G401 (cell line): ENCODE results near the gene SLC7A5. TPM values are rescaled to one million over a fixed set of nuclear protein-coding genes. Genes with fewer than 3 reads are reported as not detected.
"Not testable (repeated sequence)": the region's sequence is repeated elsewhere in the genome, so short reads cannot be mapped to it uniquely, and the experiment has no call there.

ENCODE experiments used
- DNase-seq: peaks from one replicate; pipeline ENCODE4 v3.0.0-alpha.2; 2015; ENCODE audit warnings: low spot score
- in situ Hi-C: cut with HindIII; loops from 2 replicates; pipeline ENCODE4 v1.10.0; 2016; ENCODE audit warnings: low sequenced_read_pairs, mixed read lengths
- total RNA-seq: library from RNA; depleted of rRNA; stranded (reverse); fragments of >200 nt; shearing (Covaris generic); gene quantifications from 2 replicates; pipeline ENCODE4 v1.2.3, GENCODE V29; 2014

SLC7A5 gene
- total RNA-seq, 1 experiment from 2014 or later, result 25.5 TPM

DNA sequence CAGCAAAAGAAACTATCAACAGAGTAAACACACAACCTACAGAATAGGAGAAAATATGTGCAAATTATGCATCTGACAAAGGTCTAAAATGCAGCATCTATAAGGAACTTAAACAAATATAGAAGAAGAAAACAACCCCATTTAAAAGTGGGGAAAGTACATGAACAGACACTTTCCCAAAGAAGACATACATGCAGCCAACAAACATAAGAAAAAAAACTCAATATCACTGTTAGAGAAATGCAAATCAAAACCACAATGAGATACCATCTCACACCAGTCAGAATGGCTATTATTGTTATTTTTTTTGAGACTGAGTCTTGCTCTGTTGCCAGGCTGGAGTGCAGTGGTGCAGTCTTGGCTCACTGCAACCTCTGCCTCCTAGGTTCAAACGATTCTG, 57.9 kb downstream of the SLC7A5 start:
- DNase-seq, in situ Hi-C loops: not testable (repeated sequence)

DNA sequence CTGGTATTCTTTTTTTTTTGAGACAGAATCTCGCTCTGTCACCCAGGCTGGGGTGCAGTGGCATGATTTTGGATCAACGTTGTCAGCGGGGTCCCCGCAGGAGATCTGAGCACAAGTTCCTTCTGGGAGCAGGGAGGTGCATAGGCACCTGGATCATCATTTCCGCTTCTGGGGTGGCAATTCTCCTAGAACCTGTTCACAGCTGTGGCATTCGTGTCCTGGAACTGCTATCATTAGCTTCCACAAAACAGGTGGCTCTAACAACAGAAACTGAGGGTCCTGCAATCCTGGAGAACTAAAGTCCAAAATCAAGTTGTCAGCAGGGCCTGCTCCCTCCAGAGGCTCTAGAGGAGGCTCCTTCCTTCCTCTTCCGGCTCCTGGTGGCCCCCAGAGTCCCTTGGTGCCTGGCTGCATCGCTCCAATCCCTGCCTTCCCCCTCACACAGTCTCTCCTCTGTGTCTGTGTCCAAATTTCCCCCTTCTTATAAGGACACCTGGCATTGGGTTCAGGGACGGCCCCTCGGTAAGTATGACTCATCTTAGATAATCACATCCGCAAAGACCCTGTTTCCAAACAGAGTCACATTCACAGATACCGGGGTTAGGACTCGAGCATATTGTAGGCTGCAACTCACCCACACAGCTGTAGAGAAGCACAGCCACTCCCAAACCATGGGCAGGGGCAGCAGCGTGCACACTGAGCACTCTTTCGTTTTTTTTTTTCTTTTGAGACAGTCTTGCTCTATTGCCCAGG, 60.0 kb downstream of the SLC7A5 start:
- in situ Hi-C loops, result no loop called here
- no peak for DNase-seq

- no peak for DNase-seq
- in situ Hi-C loops, result no loop called here
These were observed 61.2 kb downstream of the SLC7A5 start for GRCh38 chr16:87808108-87808507.

DNA sequence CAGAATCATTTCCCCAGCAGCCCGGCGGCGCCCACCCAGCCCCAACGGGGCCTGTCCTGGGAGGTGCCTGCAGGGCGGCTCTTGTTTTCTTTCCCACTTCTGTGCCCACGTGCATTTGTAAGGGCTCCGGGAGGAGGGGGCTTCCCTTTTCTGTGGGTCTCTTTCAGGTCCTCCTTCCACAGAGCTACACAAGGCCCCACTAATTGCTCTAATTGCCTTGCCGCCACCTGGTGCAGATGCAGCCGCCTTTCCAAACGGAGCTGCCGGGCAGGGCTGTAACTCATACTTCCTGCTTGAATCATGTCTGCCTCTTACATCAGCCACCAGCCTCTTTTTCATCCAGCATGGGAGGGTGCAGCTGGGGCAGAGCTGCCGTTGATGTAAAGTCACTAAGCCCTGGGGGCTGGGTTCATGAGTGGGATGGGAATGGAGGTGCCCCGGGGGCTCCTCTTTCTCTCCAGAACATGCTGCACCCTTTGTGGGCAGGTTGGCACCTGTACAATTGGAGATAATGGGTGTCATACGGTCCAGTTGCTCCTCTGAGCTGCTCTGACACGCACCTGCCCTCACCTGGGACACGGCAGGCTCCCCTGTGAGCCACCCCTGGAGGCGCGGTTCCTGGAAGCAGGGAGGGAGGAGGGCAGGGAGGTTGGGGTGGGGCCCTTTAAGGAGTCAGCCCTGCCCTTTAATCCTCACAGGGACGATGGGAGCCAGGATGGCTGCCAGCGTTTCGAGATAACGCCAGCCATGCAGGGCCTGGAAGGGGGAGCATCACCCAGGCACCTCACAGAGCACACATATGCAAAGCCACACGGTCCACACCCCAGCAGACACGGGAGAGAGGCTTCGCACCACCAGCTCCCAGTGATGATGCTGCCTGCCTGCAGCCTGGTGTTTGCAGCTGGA, 62.4 kb downstream of the SLC7A5 start:
- in situ Hi-C loops, result no loop called here
- DNase-seq, result peak; percentile 68

DNA sequence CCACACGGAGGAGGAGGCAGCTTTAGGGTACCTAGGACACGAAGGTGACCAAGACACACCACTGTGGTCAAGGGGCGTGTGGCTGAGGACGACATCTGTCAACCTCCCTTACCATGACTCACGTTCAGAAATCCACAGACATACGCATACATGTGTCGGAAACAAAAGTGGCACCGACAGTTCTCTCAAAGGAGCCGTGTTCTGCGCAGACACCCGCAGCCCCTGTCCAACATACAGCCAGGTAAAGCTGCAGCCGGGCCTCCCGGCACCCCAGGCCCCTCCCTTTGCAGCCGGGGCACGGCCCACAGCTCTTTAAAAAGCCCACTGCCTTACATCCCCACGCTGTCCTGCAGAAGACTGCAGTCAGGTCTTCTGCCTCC, 63.1 kb downstream of the SLC7A5 start:
- in situ Hi-C loops, result no loop called here
- no peak for DNase-seq

DNA sequence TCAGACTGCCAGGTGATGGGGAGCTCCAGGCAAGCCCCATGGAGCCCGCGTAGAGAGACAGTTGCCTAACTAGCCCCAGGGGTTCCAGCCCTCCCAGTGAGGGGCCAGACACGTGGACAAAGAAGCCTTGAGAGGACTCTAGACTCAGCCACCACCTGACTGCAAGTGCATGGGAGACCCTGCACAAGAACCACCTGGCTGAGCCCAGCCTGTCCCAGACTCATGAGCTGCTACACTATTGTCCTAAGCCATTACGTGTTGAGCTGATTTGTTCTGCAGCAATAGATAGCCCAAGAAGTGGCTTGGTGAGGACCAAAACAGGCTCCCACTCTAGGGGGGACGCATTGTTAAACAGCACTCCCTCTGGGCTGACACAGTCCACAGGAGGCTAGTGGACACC, 65.9 kb downstream of the SLC7A5 start:
- in situ Hi-C loops, result no loop called here
- no peak for DNase-seq

GRCh38 chr16:87802670-87803069, 66.6 kb downstream of the SLC7A5 start:
- in situ Hi-C loops, result no loop called here
- DNase-seq, result no peak

DNA sequence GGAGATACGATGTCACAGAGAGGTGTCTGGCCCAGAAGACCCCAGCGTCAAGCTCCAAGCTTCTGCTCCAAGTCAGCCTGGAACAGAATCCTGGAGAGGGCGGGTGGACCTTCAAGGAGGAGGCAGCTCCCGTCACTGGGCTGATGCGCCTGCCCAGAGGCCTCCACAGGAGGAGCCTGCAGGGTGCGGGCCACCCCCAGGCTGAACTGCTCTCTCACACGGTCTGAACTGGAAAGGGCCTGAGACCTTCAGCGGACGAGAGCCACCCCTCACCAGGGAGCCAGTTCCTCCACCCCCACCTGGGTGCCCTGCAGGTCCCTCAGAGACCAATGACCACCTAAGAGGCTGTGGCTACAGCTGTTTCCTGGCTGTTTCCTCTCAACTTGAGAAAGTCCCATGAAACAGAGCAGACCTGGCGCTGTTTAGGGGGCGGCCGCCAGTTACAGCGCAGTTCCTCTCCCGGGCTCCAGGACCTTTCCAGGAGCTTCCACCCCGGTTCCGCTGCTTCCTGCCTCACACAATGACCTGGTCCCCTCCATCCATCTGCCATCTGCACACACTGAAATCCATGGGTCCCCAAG, 67.5 kb downstream of the SLC7A5 start:
- DNase-seq, result no peak
- in situ Hi-C loops, result no loop called here

DNA sequence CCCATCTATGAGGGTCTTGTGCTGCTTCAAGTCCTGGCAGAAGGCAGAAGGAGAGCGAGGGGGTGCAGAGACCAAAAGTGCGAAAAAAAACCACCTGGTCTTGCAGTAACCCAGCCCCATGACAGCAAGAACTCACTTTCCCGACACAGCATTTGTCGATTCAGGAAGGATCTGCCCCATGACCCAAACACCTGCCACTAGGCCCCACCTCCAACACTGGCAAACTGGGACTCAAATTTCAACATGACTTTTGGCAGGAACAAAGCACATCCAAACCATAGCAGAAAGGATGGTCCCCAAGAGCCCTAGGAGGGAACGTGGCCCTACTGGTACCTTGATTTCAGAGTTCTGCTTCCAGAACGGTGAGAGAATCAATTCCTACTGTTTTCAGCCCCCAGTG, 68.8 kb downstream of the SLC7A5 start:
- in situ Hi-C loops, result no loop called here
- DNase-seq, result no peak

DNA sequence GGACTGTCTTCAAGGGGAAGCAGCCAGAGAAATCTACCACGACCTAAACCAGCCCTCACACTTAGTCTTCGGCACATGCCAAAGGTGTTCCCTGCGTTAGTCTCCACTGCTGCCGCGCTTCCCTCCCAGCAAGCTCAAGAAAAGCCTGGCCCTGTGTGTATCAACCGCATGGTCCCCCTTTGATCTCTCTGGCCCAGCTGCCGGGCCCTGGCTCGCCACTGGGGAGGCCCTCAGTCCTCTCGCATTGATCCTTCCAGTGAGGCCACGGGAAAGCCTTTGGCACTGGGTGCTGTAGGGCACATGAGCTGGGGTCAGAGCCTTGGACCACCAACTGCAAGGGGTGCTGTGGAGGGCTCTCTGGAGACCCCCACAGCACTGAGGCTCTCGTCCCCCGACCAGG, 74.0 kb downstream of the SLC7A5 start:
- in situ Hi-C loops, result no loop called here
- no peak for DNase-seq

GRCh38 chr16:87794485-87795078, 74.7 kb downstream of the SLC7A5 start:
- no peak for DNase-seq
- in situ Hi-C loops, result no loop called here

GRCh38 chr16:87792205-87792565, 77.1 kb downstream of the SLC7A5 start:
- peak; percentile 78 for DNase-seq
- in situ Hi-C loops, result no loop called here

DNA sequence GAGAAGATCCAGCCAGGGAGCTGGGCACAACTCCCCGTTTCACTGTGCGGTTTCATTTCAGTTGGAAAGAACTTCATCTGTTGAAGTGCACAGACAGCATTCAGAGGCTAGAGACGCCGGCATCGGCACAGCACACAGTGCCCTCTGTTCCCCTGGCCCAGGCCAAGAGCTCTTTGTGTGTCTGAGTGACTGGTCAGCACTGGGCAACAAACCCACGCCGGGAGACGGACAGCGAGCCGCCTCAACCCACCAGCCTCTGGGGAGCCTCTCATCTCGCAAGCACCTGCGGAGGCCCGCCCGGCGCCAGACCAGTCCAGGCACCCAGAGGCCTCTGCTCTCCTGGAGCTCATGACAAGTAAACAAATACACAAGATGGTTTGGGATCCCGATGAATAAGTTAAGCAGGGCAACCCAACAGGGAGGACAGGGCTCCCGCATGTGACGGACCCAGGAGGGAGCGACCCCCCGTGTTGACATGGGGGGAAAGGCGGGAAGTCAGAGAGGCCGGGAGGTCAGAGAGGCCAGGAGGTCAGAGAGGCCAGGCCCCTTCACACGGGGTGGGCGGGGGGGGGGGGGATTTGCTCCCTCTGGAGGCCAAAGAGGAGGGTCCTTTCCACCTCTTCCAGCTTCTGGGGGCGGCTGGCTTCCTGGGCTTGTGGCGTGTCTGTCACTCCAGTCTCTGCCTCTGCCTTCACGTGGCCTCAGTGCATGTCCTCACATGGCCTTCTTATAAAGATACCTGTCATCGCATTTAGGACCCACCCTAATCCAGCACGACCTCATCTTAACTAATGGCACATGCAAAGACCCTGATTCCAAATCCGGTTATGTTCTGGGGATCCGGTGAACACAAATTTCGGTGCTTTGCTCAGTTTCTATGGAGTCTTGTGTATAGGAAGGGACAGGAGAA, 77.8 kb downstream of the SLC7A5 start:
- peak; percentile 41 for DNase-seq
- in situ Hi-C loops, result no loop called here

DNA sequence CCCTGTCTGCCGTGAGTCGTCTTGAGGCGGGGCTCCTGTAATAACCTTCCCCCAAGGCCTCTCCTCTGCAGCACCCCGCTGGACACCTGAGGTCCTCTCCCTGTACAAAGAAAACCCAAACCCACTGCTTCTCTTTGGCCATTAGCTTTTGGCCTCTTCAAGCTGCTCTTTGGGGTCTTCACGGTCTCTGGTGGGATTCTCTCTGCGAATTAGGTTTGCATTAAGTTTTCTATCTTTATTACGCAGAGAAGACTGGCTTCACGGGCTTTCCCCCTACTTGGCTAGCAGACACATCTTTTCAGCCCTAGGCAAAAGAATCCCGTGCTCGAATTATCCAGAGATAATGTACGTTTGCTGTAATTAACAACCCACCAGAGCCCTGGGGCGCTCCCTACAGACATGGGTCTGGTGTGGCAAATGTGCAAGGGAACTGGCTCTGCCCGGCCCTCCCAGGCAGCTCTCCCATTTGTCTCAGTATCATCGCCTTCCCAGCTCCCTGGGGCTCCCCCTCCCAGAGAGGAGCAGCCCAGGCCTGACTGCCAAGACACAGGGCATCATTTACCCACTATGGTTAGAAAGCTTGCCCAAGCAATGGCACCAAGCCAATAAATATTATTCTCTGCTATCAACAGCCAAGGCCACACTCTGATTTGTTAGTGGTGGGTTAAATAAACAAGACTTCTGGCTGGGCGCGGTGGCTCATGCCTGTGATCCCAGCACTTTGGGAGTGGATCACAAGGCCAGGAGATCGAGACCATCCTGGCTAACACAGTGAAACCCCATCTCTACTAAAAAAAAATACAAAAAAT, 78.8 kb downstream of the SLC7A5 start:
- peak; percentile 65 for DNase-seq
- in situ Hi-C loops, result no loop called here

DNA sequence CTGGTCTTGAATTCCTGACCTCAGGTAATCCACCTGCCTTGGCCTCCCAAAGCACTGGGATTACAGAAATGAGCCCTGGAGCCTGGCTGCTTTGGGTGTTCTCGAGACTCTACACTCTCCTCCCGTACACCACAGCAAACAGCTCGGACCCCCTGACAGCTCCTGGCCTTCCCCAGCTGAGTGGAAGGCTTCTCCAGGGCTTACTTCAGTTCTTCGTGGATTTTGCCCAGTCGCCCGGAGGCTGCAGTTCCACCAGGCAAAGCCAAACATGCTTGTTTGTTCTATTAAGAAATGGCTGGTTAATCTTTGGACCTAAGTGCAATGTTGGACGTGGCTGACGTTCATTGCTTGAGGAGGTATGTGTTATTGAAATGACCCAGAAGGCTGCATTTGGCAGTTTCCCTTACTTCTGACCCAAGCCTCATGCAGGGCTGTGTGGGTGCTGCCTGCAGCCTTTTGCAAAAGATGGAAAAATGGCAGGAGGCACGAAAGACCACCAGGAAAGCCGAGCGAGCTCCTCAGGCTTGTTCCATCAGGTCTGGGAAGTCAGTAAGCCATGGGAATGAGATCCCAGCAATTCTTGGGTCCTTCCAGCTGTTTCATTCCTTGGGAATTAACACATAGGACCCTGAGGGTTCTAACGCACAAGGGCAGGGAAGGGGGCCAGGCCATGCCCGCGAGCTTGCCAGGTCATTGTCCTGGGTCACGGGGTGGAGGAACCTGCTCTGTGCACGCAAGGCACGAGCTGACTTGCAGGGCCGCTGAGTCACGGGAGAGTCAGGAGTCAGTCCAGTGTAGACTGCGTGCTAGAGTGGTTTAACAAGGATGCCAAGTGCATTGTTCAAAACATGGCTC, 79.6 kb downstream of the SLC7A5 start:
- DNase-seq, result no peak
- in situ Hi-C loops, result no loop called here

DNA sequence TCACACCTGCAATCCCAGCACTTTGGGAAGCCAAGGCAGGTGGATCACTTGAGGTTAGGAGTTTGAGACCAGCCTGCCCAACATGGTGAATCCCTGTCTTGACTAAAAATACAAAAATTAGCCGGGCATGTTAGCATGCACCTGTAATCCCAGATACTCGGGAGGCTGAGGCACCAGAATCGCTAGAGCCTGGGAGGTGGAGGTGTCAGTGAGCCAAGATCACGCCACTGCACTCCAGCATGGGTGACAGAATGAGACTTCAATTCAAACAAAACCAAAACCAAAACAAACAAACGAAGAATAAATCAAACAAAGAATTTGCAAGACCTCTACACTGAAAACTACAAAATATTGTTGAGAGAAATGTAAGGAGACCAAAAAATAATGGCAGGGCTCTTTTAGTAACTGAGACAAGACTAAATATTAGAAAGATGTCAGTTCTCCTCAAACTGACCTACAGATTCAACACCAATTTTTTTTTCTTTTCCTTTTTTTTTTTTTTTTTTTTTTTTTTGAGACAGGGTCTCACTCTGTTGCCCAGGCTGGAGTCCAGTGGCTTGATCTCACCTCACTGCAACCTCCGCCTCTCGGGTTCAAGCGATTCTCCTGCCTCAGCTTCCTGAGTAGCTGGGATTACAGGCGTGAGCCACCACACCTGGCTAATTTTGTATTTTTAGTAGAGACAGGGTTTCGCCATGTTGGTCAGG, 80.4 kb downstream of the SLC7A5 start:
- DNase-seq, in situ Hi-C loops: not testable (repeated sequence)
